ENCODE results near the gene DNAJA2. TPM values are rescaled to one million over a fixed set of nuclear protein-coding genes. Genes with fewer than 3 reads are reported as not detected.

Gene DNAJA2
- total RNA-seq, 1 experiment from 2014 or later, result 85.2 TPM

GRCh38 chr16:46915483-46916025 lies 57.9 kb downstream of the DNAJA2 start:
- ChIA-PET CTCF (no interaction called here), POLR2A (ENCODE audit: low non-redundant PET) (interaction anchor here (0.7 kb wide), 1 partner anchor 286 kb away, joined by 3 read pairs; no protein-coding TSS in a partner anchor)
- Histone ChIP-seq H3K4me3 (ENCODE audit: low read depth, low read length, poor library complexity, severe bottlenecking) (no peak overlapping the region), H3K27ac (ENCODE audit: low read depth, low read length, poor library complexity, severe bottlenecking) (no peak overlapping the region), H3K36me3 (ENCODE audit: insufficient read depth, low read length, poor library complexity, severe bottlenecking) (peaks cover 9% of the 10 kb centered on the region), H3K27me3 (replicated peaks; ENCODE audit: insufficient read depth, low read depth, low read length, poor library complexity) (no peaks in the 10 kb centered on the region), H3K9me3 (ENCODE audit: low read depth, low read length, poor library complexity, severe bottlenecking) (no peaks in the 10 kb centered on the region), H3K4me1 (ENCODE audit: insufficient read depth, low read length, poor library complexity, severe bottlenecking) (no peaks in the 10 kb centered on the region)
- intact Hi-C loops (cut with micrococcal nuclease; ENCODE audit: unreplicated experiment), result no loop called here
- no peak for TF ChIP-seq CTCF (conservative IDR thresholded peaks at IDR 0.05; ENCODE audit: low read depth, low read length)
- no peak for TF ChIP-seq EZH2 (IDR thresholded peaks at IDR 0.05; ENCODE audit: borderline replicate concordance, low read depth, low read length, poor library complexity, severe bottlenecking)
- BruUV-seq (replicated peaks), result no TSS peak
- DNase-seq (ENCODE audit: low spot score), result no peak

- no peaks in the 10 kb centered on the region for H3K27me3 ChIP-seq (replicated peaks; ENCODE audit: insufficient read depth, low read depth, low read length, poor library complexity)
- TF ChIP-seq EZH2 (IDR thresholded peaks at IDR 0.05; ENCODE audit: borderline replicate concordance, low read depth, low read length, poor library complexity, severe bottlenecking) (no peak), CTCF (conservative IDR thresholded peaks at IDR 0.05; ENCODE audit: low read depth, low read length) (no peak)
- no peaks in the 10 kb centered on the region for H3K9me3 ChIP-seq (ENCODE audit: low read depth, low read length, poor library complexity, severe bottlenecking)
- BruUV-seq (replicated peaks), result no TSS peak
- intact Hi-C loops (cut with micrococcal nuclease; ENCODE audit: unreplicated experiment), result no loop called here
- ChIA-PET CTCF (no interaction called here), POLR2A (ENCODE audit: low non-redundant PET) (no interaction called here)
- peaks cover 15% of the 10 kb centered on the region for H3K36me3 ChIP-seq (ENCODE audit: insufficient read depth, low read length, poor library complexity, severe bottlenecking)
- H3K27ac ChIP-seq (ENCODE audit: low read depth, low read length, poor library complexity, severe bottlenecking), result no peak overlapping the region
- H3K4me3 ChIP-seq (ENCODE audit: low read depth, low read length, poor library complexity, severe bottlenecking), result no peak overlapping the region
- DNase-seq (ENCODE audit: low spot score), result no peak
- no peaks in the 10 kb centered on the region for H3K4me1 ChIP-seq (ENCODE audit: insufficient read depth, low read length, poor library complexity, severe bottlenecking)
Observed at GRCh38 chr16:46914556-46915201, 58.8 kb downstream of the DNAJA2 start.

GRCh38 chr16:46911650-46912049 lies 61.8 kb downstream of the DNAJA2 start:
- Histone ChIP-seq H3K4me3 (ENCODE audit: low read depth, low read length, poor library complexity, severe bottlenecking) (no peak overlapping the region), H3K27ac (ENCODE audit: low read depth, low read length, poor library complexity, severe bottlenecking) (no peak overlapping the region), H3K4me1 (ENCODE audit: insufficient read depth, low read length, poor library complexity, severe bottlenecking) (no peaks in the 10 kb centered on the region), H3K27me3 (replicated peaks; ENCODE audit: insufficient read depth, low read depth, low read length, poor library complexity) (no peaks in the 10 kb centered on the region), H3K36me3 (ENCODE audit: insufficient read depth, low read length, poor library complexity, severe bottlenecking) (peaks cover 19% of the 10 kb centered on the region), H3K9me3 (ENCODE audit: low read depth, low read length, poor library complexity, severe bottlenecking) (no peaks in the 10 kb centered on the region)
- intact Hi-C loops (cut with micrococcal nuclease; ENCODE audit: unreplicated experiment), result no loop called here
- CTCF ChIA-PET, result no interaction called here
- TF ChIP-seq CTCF (conservative IDR thresholded peaks at IDR 0.05; ENCODE audit: low read depth, low read length) (no peak), EZH2 (IDR thresholded peaks at IDR 0.05; ENCODE audit: borderline replicate concordance, low read depth, low read length, poor library complexity, severe bottlenecking) (no peak)
- POLR2A ChIA-PET (ENCODE audit: low non-redundant PET), result interaction anchor here (0.6 kb wide), 1 partner anchor 8 kb away, joined by 3 read pairs; no protein-coding TSS in a partner anchor
- DNase-seq (ENCODE audit: low spot score), result no peak
- no TSS peak for BruUV-seq (replicated peaks)
